Measurements from ENCODE around the gene WNT11. TPM values are rescaled to one million over a fixed set of nuclear protein-coding genes. Genes with fewer than 3 reads are reported as not detected.
A peak's percentile ranks its signal among the peaks of the same experiment; 100 is the strongest.

The WNT11 gene
- total and polyA plus RNA-seq, 2 of the 13 experiments (the other 11 are each of a cell fraction or from before 2014, with no cell fraction given): 0.34 to 0.66 TPM

DNA sequence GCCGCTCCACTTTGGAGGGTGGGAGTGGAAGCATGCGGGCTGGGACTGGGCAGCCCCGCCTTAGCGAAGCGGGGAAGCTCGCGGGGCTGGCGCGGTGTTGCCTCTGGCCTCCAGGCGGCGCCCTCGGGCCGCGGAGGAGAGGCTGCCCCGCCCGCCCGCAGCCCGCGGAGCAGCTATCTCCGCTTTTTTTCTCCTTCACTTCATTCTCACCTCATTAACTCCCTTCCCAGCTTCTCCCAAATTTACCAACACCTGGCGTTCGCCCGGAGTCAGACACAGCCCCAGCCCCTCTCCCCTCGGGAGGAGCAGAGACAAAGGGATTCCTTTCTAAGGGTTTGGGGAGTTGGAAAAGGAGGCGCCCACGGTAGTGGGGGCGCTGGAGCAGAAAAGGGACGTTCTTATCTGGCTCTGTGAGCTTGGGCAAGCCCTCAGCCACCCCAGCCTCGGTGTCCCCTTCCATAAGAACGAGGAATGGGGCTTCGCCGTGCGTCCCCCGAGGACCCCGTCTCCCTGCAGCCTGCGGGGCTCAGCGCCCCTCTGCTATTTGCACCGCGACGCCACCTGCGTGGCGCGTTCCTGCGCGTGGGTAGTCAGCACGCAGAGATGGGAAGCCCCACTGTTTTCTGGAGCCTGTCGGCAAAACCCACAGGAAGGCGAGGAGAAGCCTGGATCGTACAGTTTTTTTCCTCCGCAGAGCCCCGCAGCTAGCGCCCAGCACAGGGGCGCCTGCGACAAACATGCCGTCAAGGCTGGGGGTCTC, 1.5 kb upstream of the WNT11 start (continued):
- TF ChIP-seq HNRNPK (IDR thresholded peaks at IDR 0.05; ENCODE audit: low read depth, low read length, poor library complexity, severe bottlenecking): peak; percentile 54
- TF ChIP-seq NFKB2 (CRISPR knock-in tag; IDR thresholded peaks at IDR 0.05; ENCODE audit: borderline replicate concordance): peak; percentile 64; the same call in 1 of the 2 replicates
- TF ChIP-seq, protein P1, sequence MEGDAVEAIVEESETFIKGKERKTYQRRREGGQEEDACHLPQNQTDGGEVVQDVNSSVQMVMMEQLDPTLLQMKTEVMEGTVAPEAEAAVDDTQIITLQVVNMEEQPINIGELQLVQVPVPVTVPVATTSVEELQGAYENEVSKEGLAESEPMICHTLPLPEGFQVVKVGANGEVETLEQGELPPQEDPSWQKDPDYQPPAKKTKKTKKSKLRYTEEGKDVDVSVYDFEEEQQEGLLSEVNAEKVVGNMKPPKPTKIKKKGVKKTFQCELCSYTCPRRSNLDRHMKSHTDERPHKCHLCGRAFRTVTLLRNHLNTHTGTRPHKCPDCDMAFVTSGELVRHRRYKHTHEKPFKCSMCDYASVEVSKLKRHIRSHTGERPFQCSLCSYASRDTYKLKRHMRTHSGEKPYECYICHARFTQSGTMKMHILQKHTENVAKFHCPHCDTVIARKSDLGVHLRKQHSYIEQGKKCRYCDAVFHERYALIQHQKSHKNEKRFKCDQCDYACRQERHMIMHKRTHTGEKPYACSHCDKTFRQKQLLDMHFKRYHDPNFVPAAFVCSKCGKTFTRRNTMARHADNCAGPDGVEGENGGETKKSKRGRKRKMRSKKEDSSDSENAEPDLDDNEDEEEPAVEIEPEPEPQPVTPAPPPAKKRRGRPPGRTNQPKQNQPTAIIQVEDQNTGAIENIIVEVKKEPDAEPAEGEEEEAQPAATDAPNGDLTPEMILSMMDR (CRISPR knock-in tag; IDR thresholded peaks at IDR 0.05): peak; percentile 85
- TF ChIP-seq MXD4 (CRISPR knock-in tag; IDR thresholded peaks at IDR 0.05): peak; percentile 37; the same call in 1 of the 2 replicates
- TF ChIP-seq PHF8 (CRISPR knock-in tag; IDR thresholded peaks at IDR 0.05): peak; percentile 31
- peak; percentile 82 for TF ChIP-seq TAF15 (IDR thresholded peaks at IDR 0.05; ENCODE audit: low read depth, low read length, poor library complexity, severe bottlenecking)
- TF ChIP-seq ZNF788 (CRISPR knock-in tag; IDR thresholded peaks at IDR 0.05; ENCODE audit: borderline replicate concordance): peak; percentile 55; the same call in 1 of the 2 replicates
- TF ChIP-seq, protein P2, sequence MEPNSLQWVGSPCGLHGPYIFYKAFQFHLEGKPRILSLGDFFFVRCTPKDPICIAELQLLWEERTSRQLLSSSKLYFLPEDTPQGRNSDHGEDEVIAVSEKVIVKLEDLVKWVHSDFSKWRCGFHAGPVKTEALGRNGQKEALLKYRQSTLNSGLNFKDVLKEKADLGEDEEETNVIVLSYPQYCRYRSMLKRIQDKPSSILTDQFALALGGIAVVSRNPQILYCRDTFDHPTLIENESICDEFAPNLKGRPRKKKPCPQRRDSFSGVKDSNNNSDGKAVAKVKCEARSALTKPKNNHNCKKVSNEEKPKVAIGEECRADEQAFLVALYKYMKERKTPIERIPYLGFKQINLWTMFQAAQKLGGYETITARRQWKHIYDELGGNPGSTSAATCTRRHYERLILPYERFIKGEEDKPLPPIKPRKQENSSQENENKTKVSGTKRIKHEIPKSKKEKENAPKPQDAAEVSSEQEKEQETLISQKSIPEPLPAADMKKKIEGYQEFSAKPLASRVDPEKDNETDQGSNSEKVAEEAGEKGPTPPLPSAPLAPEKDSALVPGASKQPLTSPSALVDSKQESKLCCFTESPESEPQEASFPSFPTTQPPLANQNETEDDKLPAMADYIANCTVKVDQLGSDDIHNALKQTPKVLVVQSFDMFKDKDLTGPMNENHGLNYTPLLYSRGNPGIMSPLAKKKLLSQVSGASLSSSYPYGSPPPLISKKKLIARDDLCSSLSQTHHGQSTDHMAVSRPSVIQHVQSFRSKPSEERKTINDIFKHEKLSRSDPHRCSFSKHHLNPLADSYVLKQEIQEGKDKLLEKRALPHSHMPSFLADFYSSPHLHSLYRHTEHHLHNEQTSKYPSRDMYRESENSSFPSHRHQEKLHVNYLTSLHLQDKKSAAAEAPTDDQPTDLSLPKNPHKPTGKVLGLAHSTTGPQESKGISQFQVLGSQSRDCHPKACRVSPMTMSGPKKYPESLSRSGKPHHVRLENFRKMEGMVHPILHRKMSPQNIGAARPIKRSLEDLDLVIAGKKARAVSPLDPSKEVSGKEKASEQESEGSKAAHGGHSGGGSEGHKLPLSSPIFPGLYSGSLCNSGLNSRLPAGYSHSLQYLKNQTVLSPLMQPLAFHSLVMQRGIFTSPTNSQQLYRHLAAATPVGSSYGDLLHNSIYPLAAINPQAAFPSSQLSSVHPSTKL (CRISPR knock-in tag; IDR thresholded peaks at IDR 0.05): peak; percentile 35; the same call in 1 of the 2 replicates
- TF ChIP-seq MED13 (CRISPR knock-in tag; IDR thresholded peaks at IDR 0.05): peak; percentile 20; the same call in 1 of the 2 replicates
- no peak for TF ChIP-seq ZNF644 (CRISPR knock-in tag; IDR thresholded peaks at IDR 0.05; ENCODE audit: low read depth)
- TF ChIP-seq ZNF589 (CRISPR knock-in tag; conservative IDR thresholded peaks at IDR 0.05): no peak
- no peak for TF ChIP-seq HOXD1 (CRISPR knock-in tag; IDR thresholded peaks at IDR 0.05)
- peak; percentile 56 for TF ChIP-seq RBM39 (IDR thresholded peaks at IDR 0.05; ENCODE audit: low read depth, low read length, poor library complexity, severe bottlenecking)
- no peak for TF ChIP-seq KAT8 (CRISPR knock-in tag; IDR thresholded peaks at IDR 0.05)
- TF ChIP-seq JARID2 (CRISPR knock-in tag; IDR thresholded peaks at IDR 0.05; ENCODE audit: insufficient replicate concordance): no peak
- no peak for TF ChIP-seq CREBL2 (CRISPR knock-in tag; IDR thresholded peaks at IDR 0.05; ENCODE audit: borderline replicate concordance)
- TF ChIP-seq ZNF510 (CRISPR knock-in tag; IDR thresholded peaks at IDR 0.05; ENCODE audit: low read depth): 0 out of 2 replicates have a peak, but pooled peaks have one; percentile 44
- TF ChIP-seq, protein P3, sequence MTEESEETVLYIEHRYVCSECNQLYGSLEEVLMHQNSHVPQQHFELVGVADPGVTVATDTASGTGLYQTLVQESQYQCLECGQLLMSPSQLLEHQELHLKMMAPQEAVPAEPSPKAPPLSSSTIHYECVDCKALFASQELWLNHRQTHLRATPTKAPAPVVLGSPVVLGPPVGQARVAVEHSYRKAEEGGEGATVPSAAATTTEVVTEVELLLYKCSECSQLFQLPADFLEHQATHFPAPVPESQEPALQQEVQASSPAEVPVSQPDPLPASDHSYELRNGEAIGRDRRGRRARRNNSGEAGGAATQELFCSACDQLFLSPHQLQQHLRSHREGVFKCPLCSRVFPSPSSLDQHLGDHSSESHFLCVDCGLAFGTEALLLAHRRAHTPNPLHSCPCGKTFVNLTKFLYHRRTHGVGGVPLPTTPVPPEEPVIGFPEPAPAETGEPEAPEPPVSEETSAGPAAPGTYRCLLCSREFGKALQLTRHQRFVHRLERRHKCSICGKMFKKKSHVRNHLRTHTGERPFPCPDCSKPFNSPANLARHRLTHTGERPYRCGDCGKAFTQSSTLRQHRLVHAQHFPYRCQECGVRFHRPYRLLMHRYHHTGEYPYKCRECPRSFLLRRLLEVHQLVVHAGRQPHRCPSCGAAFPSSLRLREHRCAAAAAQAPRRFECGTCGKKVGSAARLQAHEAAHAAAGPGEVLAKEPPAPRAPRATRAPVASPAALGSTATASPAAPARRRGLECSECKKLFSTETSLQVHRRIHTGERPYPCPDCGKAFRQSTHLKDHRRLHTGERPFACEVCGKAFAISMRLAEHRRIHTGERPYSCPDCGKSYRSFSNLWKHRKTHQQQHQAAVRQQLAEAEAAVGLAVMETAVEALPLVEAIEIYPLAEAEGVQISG (CRISPR knock-in tag; IDR thresholded peaks at IDR 0.05): peak; percentile 25
- no peak for TF ChIP-seq NCOA2 (CRISPR knock-in tag; IDR thresholded peaks at IDR 0.05)
- TF ChIP-seq ZEB1 (IDR thresholded peaks at IDR 0.05; ENCODE audit: insufficient replicate concordance, low read depth): no peak
- 0 out of 2 replicates have a peak, but pooled peaks have one; percentile 38 for TF ChIP-seq KMT2A (CRISPR knock-in tag; IDR thresholded peaks at IDR 0.05)
